Heart right ventricle (tissue), 16 donors: ENCODE measurements around the gene OXTR. TPM values are rescaled to one million over a fixed set of nuclear protein-coding genes. Genes with fewer than 3 reads are reported as not detected.

Source experiments
- ATAC-seq, 8 donors: fragments of 200-7000 bp; cut with Tn5 transposase; one replicate each; pipeline ENCODE4 v1.9.1; 2020; ENCODE audit warnings: mild to moderate bottlenecking in 8 of 8, moderate library complexity in 8 of 8, moderate number of reproducible peaks in 1 of 8
- DNase-seq, 2 donors: peaks; one replicate each; pipeline ENCODE4 v3.0.0-alpha.2; 2020
- H3K27ac ChIP-seq, 10 donors: fragments of 200-600 bp; sonication (generic) in 2 of 10; one replicate each; pipeline versions ENCODE4 v1.5.0 to v1.8.0; 2020 to 2022; ENCODE audit warnings: mild to moderate bottlenecking in 3 of 10
- H3K27me3 ChIP-seq, 7 donors: fragments of 200-600 bp; one replicate each; pipeline ENCODE4 v1.8.0; 2021 to 2022; ENCODE audit warnings: mild to moderate bottlenecking in 2 of 7
- H3K36me3 ChIP-seq, 9 donors: fragments of 200-600 bp; sonication (generic) in 1 of 9; one replicate each; pipeline versions ENCODE4 v1.5.0 to v1.8.0; 2020 to 2022; ENCODE audit warnings: mild to moderate bottlenecking in 2 of 9
- H3K4me1 ChIP-seq, 9 donors: fragments of 200-600 bp; sonication (generic) in 1 of 9; one replicate each; pipeline versions ENCODE4 v1.5.0 to v1.8.0; 2020 to 2022; ENCODE audit warnings: mild to moderate bottlenecking in 4 of 9
- H3K4me3 ChIP-seq, 10 donors: fragments of 200-600 bp; sonication (generic) in 2 of 10; one replicate each; pipeline versions ENCODE4 v1.5.0 to v1.8.0; 2020 to 2022; ENCODE audit warnings: mild to moderate bottlenecking in 7 of 10, moderate library complexity in 2 of 10
- H3K9me3 ChIP-seq, 11 donors: fragments of 200-600 bp in 10 of 11; sonication (generic) in 2 of 11; one replicate each; pipeline versions ENCODE4 v1.5.0 to v1.8.0; 2013 to 2022; ENCODE audit warnings: mild to moderate bottlenecking in 2 of 11, control low read depth in 1 of 11, moderate library complexity in 1 of 11
- CTCF ChIP-seq, 9 donors: fragments of 200-600 bp; sonication (generic) in 2 of 9; IDR thresholded peaks; one replicate each; pipeline versions ENCODE4 v1.5.0 to v1.8.0; 2021 to 2022; ENCODE audit warnings: antibody characterized with exemption in 9 of 9, mild to moderate bottlenecking in 5 of 9, moderate library complexity in 1 of 9
- WGBS, 2 donors: extraction: QIAGEN DNeasy Blood & Tissue Kit; methylation state at CpG; one replicate each; pipeline ENCODE4 v1.1.7; 2013; ENCODE audit warnings: inconsistent platforms in 1 of 2; 5-methylcytosine and 5-hydroxymethylcytosine counted together
- intact Hi-C, 10 donors: fragments of 100-400 bp; cut with DNase I; formaldehyde crosslinking; loops; one replicate each; pipeline versions ENCODE4 v1.11.1 to v1.14.2; 2022
- polyA plus RNA-seq, 2 donors: library from polyadenylated mRNA; stranded (reverse); fragments of 200-250 nt; gene quantifications; one replicate each; pipeline ENCODE4 v1.2.3, GENCODE V29; 2013
- total RNA-seq, 10 donors: library from RNA; stranded (reverse); fragmentation: NEBNext Ultra II Directional in 3 of 10; extraction: Animal tissue kit (Norgen Biotek cat#: 25700) in 3 of 10; gene quantifications; one replicate each; pipeline versions ENCODE4 v1.2.1 to v1.2.4, GENCODE V29; 2021 to 2023
- donor health status: Arrhythmogenic right ventricular cardiomyopathy.
- donor health status: ischemic (EF 13 %, LVEDD 7.1; RV severe dilation, severe dysfunction).
- donor health status: healthy with polysubstance abuse.
- donor health status: DM: no; HTN: yes; CAD: no.
- donor health status: DM: no; HTN: no; CAD: no.
- donor health status: ischemic (EF 25% LVEDD 6.9; RV normal size, moderate dysfunction).
- donor health status: ischemic (EF 25% LVEDD 5.7; RV mildly dilated, moderate dysfunction).
- donor health status: healthy.
- donor health status: DM: yes; HTN: yes; CAD: no.
- donor health status: Ischemic cardiomyopathy.
- donor health status: ischemic (EF 35%, LVEDD 5.7; RV mildly dilated, moderate dysfunction).
- donor health status: nonischemic (EF 11% LVEDD 7.7; RV severe dilation, severe dysfunction).
- donor health status: DM: yes; HTN: yes; CAD: no.
- donor health status: PGD.
- donor health status: ischemic (EF 29% LVEDD 5.4; RV normal size, mild dysfunction).
- donor health status: nonischemic (EF 23%, LVEDD 6.1; RV moderate dilation, normal function).

The OXTR gene
- total and polyA plus RNA-seq, 12 donors: 0.12 to 0.49 (median 0.21) TPM; not detected in 2

DNA sequence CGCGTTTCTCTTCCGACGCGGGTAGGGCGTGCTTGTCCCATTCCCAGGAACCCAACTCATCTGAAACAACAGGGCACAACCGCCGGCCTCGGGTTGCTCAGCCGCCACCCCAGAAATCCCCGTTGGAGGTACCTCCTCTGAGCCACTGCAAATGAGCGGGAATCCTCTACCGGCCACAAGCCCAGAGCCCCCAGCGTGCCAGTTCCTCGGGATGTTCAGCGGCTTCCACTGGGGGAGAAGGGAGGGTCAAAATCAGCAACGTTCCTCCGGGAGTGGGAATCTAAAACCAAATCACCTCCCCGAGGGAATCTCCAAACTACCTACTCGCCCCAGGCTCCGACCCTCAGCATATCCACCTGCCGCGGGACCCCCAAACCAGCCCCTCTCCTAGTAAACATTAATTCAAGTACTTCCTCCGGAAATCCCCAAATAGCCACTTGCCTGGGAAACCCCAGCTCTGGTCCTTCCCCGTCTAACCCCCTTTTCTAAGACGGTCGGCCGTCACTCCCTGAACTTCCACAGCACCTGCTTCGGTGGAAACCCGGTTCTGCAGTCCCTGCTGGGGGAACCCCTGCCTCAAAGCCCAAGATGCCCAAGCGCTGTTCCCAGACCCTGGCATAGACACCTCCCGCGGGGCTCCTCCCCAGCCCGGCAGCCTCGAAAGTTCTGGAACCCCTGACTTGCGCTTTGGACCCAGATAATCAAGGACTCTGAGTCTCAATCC, 887 bp downstream of the OXTR start:
- no peaks in the 10 kb centered on the region for H3K9me3 ChIP-seq
- peaks cover 3 to 58% (median 40%) of the 10 kb centered on the region in 7 donors for H3K27me3 ChIP-seq
- 10 to 16% methylated on average over 36 of the region's 36 CpGs for WGBS, 2 donors
- TF ChIP-seq CTCF (IDR thresholded peaks at IDR 0.05): no peak
- no peaks in the 10 kb centered on the region for H3K36me3 ChIP-seq
- intact Hi-C loops: loop anchor here in 7 of 10 donors (2.0 to 10.0 kb wide), 3 partner anchors 104 to 106 kb away; no protein-coding TSS in a partner anchor
- DNase-seq: no peak
- H3K4me3 ChIP-seq: peak overlapping the region in 8 of 10 donors; percentile 18 to 54 (median 46)
- no peak overlapping the region for H3K27ac ChIP-seq
- peaks cover 0 to 23% (median 18%) of the 10 kb centered on the region in 9 donors for H3K4me1 ChIP-seq
- ATAC-seq: peak in 2 of 8 donors; percentile 9 to 16

DNA sequence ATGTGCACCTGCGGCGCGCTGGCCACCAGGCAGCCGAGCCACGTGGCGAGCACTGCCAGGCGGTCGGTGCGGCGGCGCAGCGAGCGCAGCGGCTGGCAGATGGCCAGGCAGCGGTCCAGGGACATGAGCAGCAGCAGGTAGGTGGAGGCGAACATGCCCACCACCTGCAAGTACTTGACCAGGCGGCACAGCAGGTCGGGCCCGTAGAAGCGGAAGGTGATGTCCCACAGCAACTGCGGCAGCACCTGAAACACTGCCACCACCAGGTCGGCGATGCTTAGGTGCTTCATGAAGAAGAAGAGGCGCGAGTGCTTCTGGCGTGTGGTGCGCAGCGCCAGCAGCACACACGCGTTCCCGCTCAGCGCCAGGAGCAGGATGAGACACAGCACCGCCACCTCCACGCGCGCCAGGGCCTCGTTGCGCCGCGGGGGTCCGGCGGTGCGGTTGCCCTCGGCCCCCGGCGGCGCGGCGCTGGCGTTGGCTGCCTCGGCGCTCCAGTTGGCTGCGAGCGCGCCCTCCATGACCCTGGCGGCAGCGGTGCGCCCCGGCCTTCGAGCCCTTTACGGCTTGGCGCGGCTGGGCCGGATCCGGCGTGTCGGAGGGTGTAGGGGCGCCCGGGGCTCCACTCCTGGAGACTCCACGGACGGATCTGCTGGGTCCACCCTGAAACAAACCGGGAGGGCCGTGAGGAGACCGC, 1.6 kb downstream of the OXTR start:
- Histone ChIP-seq H3K27me3 (peaks cover 3 to 58% (median 40%) of the 10 kb centered on the region in 7 donors), H3K4me3 (peak overlapping the region in 7 of 10 donors; percentile 9 to 54 (median 35)), H3K9me3 (no peaks in the 10 kb centered on the region), H3K36me3 (no peaks in the 10 kb centered on the region), H3K4me1 (peaks cover 0 to 23% (median 18%) of the 10 kb centered on the region in 9 donors), H3K27ac (no peak overlapping the region)
- peak in 3 of 9 donors; percentile 7 to 28 (median 19) for TF ChIP-seq CTCF (IDR thresholded peaks at IDR 0.05)
- ATAC-seq: peak in 5 of 8 donors; percentile 23 to 60 (median 32)
- WGBS, 2 donors: 4% methylated on average over 73 to 74 of the region's 74 CpGs
- no peak for DNase-seq
- intact Hi-C loops: loop anchor here in 7 of 10 donors (2.0 to 10.0 kb wide), 3 partner anchors 103 to 106 kb away; no protein-coding TSS in a partner anchor

- Histone ChIP-seq H3K9me3 (no peaks in the 10 kb centered on the region), H3K4me3 (peak overlapping the region in 5 of 10 donors; percentile 9 to 54 (median 35)), H3K27ac (no peak overlapping the region), H3K36me3 (no peaks in the 10 kb centered on the region), H3K4me1 (peaks cover 0 to 23% (median 18%) of the 10 kb centered on the region in 9 donors), H3K27me3 (peaks cover 3 to 56% (median 37%) of the 10 kb centered on the region in 7 donors)
- WGBS, 2 donors: 44 to 53% methylated on average over 37 of the region's 37 CpGs
- ATAC-seq (no peak), DNase-seq (no peak)
- TF ChIP-seq CTCF (IDR thresholded peaks at IDR 0.05): no peak
- intact Hi-C loops: loop anchor here in 6 of 10 donors (5.0 to 10.0 kb wide), 2 partner anchors 102 to 105 kb away; no protein-coding TSS in a partner anchor
Measured at GRCh38 chr3:8767256-8767666, 2.2 kb downstream of the OXTR start.

DNA sequence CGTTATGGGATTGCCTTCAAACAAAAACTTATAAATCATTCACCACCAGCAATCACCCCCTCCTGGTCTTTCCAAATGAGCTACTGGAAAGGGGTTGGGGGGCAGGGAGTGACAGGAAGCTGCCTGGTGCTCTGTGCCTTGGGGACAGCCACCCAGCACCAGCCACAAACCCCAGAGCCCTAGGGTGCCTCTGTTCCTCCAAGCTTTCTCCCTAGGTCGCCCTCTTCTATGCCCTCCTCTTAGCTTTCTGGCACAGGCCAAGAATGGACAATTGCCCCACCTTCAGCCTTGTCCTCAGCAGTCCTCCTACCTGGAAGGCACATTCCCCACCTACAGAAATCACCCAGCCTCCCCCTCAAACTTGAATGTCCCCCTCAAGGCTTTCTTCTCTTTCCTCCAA, 3.3 kb downstream of the OXTR start:
- WGBS, 2 donors: 93 to 94% methylated on average over 2 of the region's 2 CpGs
- intact Hi-C loops: loop anchor here in 6 of 10 donors (5.0 to 10.0 kb wide), 2 partner anchors 101 to 104 kb away; no protein-coding TSS in a partner anchor
- ATAC-seq: no peak

More for the DNA sequence above, 3.3 kb downstream of the OXTR start:
- DNase-seq: no peak
- H3K4me3 ChIP-seq: no peak overlapping the region
- peaks cover 0 to 23% (median 18%) of the 10 kb centered on the region in 9 donors for H3K4me1 ChIP-seq
- H3K36me3 ChIP-seq: no peaks in the 10 kb centered on the region
- TF ChIP-seq CTCF (IDR thresholded peaks at IDR 0.05): no peak
- H3K9me3 ChIP-seq: no peaks in the 10 kb centered on the region
- peaks cover 3 to 46% (median 33%) of the 10 kb centered on the region in 7 donors for H3K27me3 ChIP-seq
- H3K27ac ChIP-seq: no peak overlapping the region
